Measurements from ENCODE around the gene NFIB. TPM values are rescaled to one million over a fixed set of nuclear protein-coding genes. Genes with fewer than 3 reads are reported as not detected.

The NFIB gene
- total RNA-seq, 1 donor from 2014 or later, result 38.4 TPM

DNA sequence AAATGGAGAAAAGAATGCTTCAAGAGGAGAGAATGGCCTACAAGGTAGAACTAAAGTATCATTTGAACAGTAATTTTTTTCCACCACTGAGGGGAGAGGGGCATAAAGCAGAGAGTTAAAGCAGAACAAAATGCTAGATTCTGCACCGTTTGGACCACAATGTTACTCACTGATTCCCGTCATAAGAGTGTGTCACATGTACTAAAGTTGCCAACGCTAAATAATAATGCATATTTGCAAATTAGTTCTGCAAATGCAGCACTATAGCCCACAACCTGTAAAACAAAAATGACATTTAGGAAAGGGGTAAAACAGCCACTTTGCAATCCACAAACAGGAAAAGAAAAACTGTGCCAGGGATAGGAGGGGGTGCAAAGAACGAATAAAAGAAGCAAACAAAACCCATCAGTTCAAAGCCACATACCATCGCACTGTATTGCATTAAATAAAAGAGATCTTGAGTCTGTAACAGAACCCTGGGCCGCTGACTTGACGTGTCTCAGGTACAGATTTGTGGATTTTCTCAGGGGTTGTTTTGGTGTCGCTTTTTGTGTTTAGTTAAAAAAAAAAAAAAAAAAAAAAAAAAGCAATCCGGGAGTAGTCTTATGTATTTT is 7.7 kb upstream of the NFIB start:
- ATAC-seq, result no peak
- DNase-seq (ENCODE audit: low spot score), result no peak

DNA sequence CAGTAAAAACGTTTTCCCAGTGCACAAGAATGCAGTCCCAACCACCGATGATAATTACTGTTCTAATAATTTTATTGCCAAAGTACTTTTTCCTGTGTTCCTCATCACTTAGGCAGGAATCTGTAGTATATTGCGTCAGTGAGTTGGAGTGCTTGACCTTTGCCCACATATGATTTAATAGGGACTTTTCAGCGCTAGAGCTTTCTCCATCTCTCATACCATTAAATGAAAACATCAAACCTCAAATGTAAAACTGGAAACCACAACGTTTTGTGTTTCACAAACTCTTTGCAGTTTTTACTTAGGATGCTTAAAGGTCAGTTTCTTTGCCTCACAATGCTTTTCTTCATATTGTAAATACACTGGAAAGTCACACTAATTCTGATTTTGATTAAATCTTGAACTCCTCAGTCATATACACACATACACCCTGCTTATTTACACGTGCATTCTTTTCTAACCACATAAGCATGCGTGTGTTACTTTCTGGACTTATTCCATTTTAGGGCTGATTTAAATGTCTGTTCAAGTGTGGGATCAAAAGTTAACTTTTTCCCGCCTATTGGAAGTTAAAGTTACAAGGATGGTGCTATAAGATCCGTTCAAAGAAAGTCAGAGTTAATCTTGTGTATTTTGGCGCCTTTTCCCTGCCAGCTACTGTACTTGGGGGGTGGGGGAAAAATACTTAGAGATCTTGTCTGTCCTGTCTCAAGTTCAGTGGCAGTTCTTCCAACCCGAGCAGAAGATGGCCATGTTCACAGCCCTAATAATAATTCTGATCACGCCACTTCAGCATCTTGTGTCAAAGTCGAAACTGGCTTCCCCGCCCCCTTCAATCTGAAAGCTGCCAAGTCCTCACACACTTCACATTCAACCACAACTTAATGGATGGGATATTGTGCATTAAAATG is 6.6 kb upstream of the NFIB start:
- no peak for DNase-seq (ENCODE audit: low spot score)
- ATAC-seq, result no peak

GRCh38 chr9:14318934-14319580 is 5.1 kb upstream of the NFIB start:
- no peak for ATAC-seq
- DNase-seq (ENCODE audit: low spot score), result no peak

GRCh38 chr9:14318361-14318760 is 4.4 kb upstream of the NFIB start:
- DNase-seq (ENCODE audit: low spot score) (no peak), ATAC-seq (no peak)

- no peak for ATAC-seq
- no peak for DNase-seq (ENCODE audit: low spot score)
Observed at GRCh38 chr9:14317667-14318320, 3.9 kb upstream of the NFIB start.

DNA sequence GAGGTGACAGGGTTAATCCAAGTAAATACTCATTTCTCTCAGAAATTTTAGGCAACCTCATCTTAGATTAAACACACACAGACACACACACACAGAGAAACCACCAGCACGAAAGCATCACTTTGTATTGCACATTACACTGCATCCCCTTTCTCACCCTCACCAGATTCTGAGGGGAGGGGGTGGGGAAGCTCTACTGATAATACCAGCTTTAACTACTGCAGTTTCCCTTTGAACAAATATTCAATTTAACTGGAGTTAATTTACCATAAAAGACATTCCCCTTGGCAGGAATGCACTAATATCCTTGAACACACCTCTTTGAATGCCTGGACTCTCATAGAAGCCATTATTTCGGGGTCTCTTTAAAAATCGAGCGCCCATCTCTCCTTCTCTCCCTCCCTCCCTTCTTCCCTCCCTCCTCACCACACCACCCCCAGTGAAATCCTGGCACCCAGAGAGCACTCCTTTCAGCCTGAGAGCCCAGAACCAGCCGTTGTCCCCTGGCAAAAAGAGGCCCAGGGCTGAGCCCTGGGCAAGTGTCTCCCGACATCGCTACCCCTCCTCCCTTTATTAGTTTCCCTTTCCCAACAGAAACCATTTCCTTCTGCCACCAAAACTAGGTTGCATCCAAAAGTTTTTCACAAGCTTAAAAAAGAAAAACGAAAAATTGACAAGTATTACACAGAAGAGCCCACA is 2.8 kb upstream of the NFIB start:
- DNase-seq (ENCODE audit: low spot score) (no peak), ATAC-seq (no peak)

DNA sequence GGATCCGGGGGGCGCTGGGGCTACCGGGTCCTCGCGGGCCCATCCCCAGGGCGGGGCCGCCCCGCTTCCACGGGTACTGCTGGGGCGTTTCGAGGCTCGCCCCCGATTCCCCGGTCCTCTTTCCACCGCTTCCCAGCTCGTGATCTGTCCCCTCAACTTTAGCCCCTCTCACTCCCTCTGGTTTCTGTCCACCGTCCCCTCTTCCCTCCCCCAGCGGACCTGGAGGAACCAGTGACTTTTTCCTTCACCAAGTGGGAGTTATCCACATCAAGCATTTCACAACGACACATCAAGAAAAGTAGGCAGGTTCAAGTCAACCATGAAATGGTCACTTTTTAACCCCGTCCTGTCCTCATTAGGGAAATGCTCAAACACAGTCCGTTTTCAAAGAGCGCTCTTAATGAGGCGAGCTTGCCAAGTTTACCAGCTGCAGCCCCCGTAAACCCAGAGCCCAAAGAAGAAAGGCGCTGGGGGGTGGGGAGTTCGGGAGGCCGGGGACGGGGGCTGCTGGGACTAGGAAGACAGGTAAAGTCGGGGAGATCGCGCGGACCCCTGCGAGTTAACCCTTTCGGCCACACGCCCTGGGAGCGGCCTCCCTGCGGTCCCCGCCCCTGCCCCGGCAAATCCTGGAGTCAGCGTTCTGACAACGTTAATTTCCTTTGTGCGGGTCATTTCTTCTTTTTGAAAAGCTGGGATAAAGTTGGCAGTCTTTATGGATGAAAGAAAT is 2.1 kb upstream of the NFIB start:
- peak; percentile 2 for ATAC-seq
- peak; percentile 55 for DNase-seq (ENCODE audit: low spot score)

GRCh38 chr9:14314929-14315874 is 1.3 kb upstream of the NFIB start:
- ATAC-seq, result peak; percentile 74
- DNase-seq (ENCODE audit: low spot score), result peak; percentile 97

DNA sequence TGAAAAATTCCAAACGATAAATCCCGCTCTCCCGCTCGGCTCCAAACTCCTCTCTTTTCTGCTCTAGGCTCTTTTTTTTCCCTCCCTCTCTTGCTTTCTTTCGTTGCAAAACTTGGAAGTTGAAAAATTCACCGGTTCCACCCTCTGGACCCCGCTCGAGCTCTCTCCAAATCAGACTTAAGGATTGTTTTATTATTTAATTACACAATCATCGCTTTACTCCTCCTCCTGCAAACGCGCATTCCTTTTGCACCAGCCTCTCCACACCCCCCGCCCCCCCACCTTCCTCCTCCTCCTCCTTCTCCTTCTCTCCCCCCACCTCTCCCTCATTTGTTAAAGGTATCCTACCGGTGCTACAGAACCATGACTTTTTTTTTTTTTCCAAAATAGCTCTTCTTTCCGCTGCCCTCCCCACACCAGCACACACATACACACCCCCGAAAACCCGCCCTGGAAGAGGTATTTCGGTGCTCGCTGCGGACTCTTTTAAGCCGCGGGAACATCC is 535 bp upstream of the NFIB start:
- peak; percentile 58 for ATAC-seq

GRCh38 chr9:14313378-14313940 is 482 bp downstream of the NFIB start:
- peak; percentile 7 for ATAC-seq
- DNase-seq (ENCODE audit: low spot score), result peak; percentile 58

More for the DNA sequence above, 535 bp upstream of the NFIB start:
- peak; percentile 78 for DNase-seq (ENCODE audit: low spot score)

GRCh38 chr9:14312719-14313377 is 1.1 kb downstream of the NFIB start:
- DNase-seq (ENCODE audit: low spot score) (no peak), ATAC-seq (peak; percentile 35)

- no peak for DNase-seq (ENCODE audit: low spot score)
- ATAC-seq, result no peak
Observed at GRCh38 chr9:14311956-14312685, 1.8 kb downstream of the NFIB start.

DNA sequence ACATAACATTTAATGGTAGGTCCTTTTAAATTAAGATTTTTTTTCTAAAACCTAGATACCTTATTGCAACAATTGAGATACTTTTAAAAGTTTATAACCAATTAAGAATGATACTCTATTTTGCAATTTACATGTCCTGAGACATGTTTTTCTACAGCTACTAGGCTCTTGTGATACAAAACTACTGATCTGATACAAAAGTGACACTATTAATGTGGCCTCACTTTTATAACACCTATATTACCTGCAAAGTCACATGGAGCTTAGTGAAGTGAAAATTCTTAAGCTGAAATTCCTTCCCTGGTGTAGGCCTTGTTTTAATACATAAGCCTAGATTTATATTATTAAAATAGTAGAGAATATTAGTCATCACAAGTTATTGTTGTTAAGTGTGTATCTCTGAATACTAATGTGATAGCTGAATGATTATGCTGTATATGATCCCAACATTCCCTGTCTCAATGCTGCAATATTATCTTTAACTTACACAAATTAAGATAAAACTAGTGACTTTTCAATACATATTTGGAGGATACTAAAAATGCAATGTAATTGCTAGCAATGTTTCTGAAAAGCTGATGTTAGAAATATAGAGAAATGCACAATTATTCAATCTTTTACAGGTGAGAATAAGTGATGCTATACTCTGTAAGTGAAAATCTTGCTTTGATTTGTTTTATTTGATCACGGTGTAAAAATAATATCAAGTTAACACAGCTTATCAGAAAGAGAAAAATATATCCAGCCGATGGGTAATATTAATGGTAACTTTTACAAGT is 2.6 kb downstream of the NFIB start:
- DNase-seq (ENCODE audit: low spot score) (no peak), ATAC-seq (no peak)

DNA sequence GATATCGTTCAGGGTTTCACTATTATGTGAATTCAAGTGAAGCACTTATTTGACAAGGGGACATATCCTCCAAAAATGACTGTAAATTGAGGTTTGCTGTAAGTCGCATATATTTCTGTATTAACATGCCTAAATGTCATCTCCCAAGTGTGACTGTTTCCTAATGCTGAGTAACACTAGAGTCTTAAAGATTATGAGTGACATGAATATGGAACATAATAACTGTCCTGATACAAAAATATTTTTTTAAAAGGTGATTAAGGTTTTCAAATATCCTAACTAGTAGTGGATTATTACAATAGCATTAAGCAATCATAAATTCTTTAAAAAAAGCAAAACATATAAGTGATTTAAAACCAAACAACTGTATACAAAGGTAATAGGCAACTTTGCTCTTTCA is 3.6 kb downstream of the NFIB start:
- no peak for ATAC-seq

GRCh38 chr9:14309403-14309802 is 4.5 kb downstream of the NFIB start:
- no peak for ATAC-seq
- no peak for DNase-seq (ENCODE audit: low spot score)

More for the DNA sequence above, 3.6 kb downstream of the NFIB start:
- DNase-seq (ENCODE audit: low spot score), result no peak

GRCh38 chr9:14308853-14309145 is 5.1 kb downstream of the NFIB start:
- ATAC-seq (no peak), DNase-seq (ENCODE audit: low spot score) (no peak)
